IMR-90 (cell line): ENCODE results near the gene EPAS1.

ENCODE experiments used
- BHLHE40 ChIP-seq: fragments of 150-350 bp; IDR thresholded peaks from 2 replicates; pipeline ENCODE4 v1.6.1; 2016; ENCODE audit warnings: mild to moderate bottlenecking, low read depth, low read length
- CEBPB ChIP-seq: IDR thresholded peaks from 2 replicates; pipeline ENCODE4 v1.6.1; 2012; ENCODE audit warnings: low read depth, low read length, improper control_type of control experiment
- CHD1 ChIP-seq: IDR thresholded peaks from 2 replicates; pipeline ENCODE4 v1.6.1; 2012; ENCODE audit warnings: low read depth, low read length, improper control_type of control experiment
- FOS ChIP-seq: fragments of 150-350 bp; IDR thresholded peaks from 2 replicates; pipeline ENCODE4 v1.6.1; 2016; ENCODE audit warnings: low read depth, low read length
- MAFK ChIP-seq: IDR thresholded peaks from 2 replicates; pipeline ENCODE4 v1.6.1; 2012; ENCODE audit warnings: low read depth, low read length, improper control_type of control experiment
- MAZ ChIP-seq: IDR thresholded peaks from 2 replicates; pipeline ENCODE4 v1.6.1; 2012; ENCODE audit warnings: low read depth, mild to moderate bottlenecking, low read length, improper control_type of control experiment, moderate library complexity, borderline replicate concordance
- MXI1 ChIP-seq: IDR thresholded peaks from 2 replicates; pipeline ENCODE4 v1.6.1; 2012; ENCODE audit warnings: low read depth, mild to moderate bottlenecking, low read length, moderate library complexity, borderline replicate concordance
- NFE2L2 ChIP-seq: fragments of 150-350 bp; IDR thresholded peaks from 2 replicates; pipeline ENCODE4 v1.6.1; 2016; ENCODE audit warnings: low read depth, mild to moderate bottlenecking, low read length
- POLR2A ChIP-seq: IDR thresholded peaks from 2 replicates; pipeline ENCODE4 v1.6.1; 2012; ENCODE audit warnings: mild to moderate bottlenecking, low read depth, low read length
- RAD21 ChIP-seq: IDR thresholded peaks from 2 replicates; pipeline ENCODE4 v1.6.1; 2012; ENCODE audit warnings: low read length, improper control_type of control experiment
- RCOR1 ChIP-seq: IDR thresholded peaks from 2 replicates; pipeline ENCODE4 v1.6.1; 2012; ENCODE audit warnings: mild to moderate bottlenecking, low read length, improper control_type of control experiment; ENCODE audit not compliant: insufficient replicate concordance
- RFX5 ChIP-seq: IDR thresholded peaks from 2 replicates; pipeline ENCODE4 v1.8.0; 2012; ENCODE audit warnings: low read depth, mild to moderate bottlenecking, low read length, moderate library complexity
- USF2 ChIP-seq: fragments of 150-350 bp; IDR thresholded peaks from 2 replicates; pipeline ENCODE4 v1.6.1; 2017; ENCODE audit warnings: mild to moderate bottlenecking, antibody characterized with exemption, low read length, low read depth
- TF ChIP-seq, protein P1 (sequence below): conservative IDR thresholded peaks from 2 replicates; pipeline ENCODE4 v1.5.1; 2012; ENCODE audit warnings: mild to moderate bottlenecking, low read depth, low read length, improper control_type of control experiment

DNA sequence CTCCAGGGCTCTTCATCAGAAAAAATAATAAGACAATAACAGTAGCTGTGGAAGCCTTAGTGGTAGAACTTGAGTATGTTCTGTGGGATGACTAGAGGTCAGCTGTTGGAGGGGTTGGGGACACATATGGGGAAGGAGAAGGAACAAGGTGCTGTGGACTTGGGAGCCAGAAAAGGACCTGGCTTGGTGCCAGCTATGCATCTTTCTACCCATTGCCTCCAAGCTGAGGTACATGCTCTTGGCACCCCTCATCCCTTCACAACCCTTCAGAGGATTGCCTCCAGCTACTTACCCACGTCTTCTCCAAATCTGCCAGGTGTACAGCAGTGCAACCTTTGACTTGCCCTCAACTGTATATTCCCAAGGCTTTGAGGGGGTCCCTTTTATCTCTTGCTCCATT lies 15.3 kb upstream of the EPAS1 start:
- TF ChIP-seq, protein P1, sequence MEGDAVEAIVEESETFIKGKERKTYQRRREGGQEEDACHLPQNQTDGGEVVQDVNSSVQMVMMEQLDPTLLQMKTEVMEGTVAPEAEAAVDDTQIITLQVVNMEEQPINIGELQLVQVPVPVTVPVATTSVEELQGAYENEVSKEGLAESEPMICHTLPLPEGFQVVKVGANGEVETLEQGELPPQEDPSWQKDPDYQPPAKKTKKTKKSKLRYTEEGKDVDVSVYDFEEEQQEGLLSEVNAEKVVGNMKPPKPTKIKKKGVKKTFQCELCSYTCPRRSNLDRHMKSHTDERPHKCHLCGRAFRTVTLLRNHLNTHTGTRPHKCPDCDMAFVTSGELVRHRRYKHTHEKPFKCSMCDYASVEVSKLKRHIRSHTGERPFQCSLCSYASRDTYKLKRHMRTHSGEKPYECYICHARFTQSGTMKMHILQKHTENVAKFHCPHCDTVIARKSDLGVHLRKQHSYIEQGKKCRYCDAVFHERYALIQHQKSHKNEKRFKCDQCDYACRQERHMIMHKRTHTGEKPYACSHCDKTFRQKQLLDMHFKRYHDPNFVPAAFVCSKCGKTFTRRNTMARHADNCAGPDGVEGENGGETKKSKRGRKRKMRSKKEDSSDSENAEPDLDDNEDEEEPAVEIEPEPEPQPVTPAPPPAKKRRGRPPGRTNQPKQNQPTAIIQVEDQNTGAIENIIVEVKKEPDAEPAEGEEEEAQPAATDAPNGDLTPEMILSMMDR: no peak
- no peak for TF ChIP-seq MXI1
- no peak for TF ChIP-seq RAD21
- no peak for TF ChIP-seq NFE2L2
- TF ChIP-seq MAFK: no peak
- TF ChIP-seq POLR2A: no peak
- no peak for TF ChIP-seq BHLHE40
- no peak for TF ChIP-seq FOS
- TF ChIP-seq USF2: no peak
- TF ChIP-seq RCOR1: no peak
- no peak for TF ChIP-seq MAZ
- TF ChIP-seq CEBPB: no peak
- no peak for TF ChIP-seq RFX5
- no peak for TF ChIP-seq CHD1
